HepG2 (cell line): ENCODE measurements around the gene FKTN.
"Not testable (repeated sequence)": the region's sequence is repeated elsewhere in the genome, so short reads cannot be mapped to it uniquely, and the experiment has no call there.

Source experiments
- EZH2 ChIP-seq: conservative IDR thresholded peaks from 2 replicates; pipeline ENCODE4 v1.6.1; 2012; ENCODE audit warnings: mild to moderate bottlenecking, low read depth, low read length, moderate library complexity
- MED13 ChIP-seq: sonication (generic); formaldehyde crosslinking; IDR thresholded peaks from 2 replicates; pipeline ENCODE4 v1.5.0; 2020; ENCODE audit warnings: missing genetic modification reagents
- NCOA1 ChIP-seq: sonication (generic); formaldehyde crosslinking; IDR thresholded peaks from 2 replicates; pipeline ENCODE4 v1.9.0; 2021; ENCODE audit warnings: missing genetic modification reagents
- NFE2 ChIP-seq: sonication (generic); formaldehyde crosslinking; IDR thresholded peaks from 2 replicates; pipeline ENCODE4 v1.4.0; 2020; ENCODE audit warnings: missing genetic modification reagents
- NR2C2 ChIP-seq: sonication (generic); formaldehyde crosslinking; IDR thresholded peaks from 2 replicates; pipeline ENCODE4 v1.4.0; 2020; ENCODE audit warnings: missing genetic modification reagents, mild to moderate bottlenecking, moderate library complexity, borderline replicate concordance
- POLR2A ChIP-seq, 2 experiments: IDR thresholded peaks; 2 replicates each; pipeline ENCODE4 v1.6.1; 2011; ENCODE audit warnings: low read depth in 2 of 2, low read length in 2 of 2, mild to moderate bottlenecking in 1 of 2, moderate library complexity in 1 of 2; ENCODE audit not compliant: insufficient read depth in 1 of 2
- POLR2AphosphoS5 ChIP-seq: IDR thresholded peaks from 2 replicates; pipeline ENCODE4 v1.6.1; 2012; ENCODE audit warnings: low read depth, low read length
- SNAI1 ChIP-seq: sonication (generic); formaldehyde crosslinking; IDR thresholded peaks from 2 replicates; pipeline ENCODE4 v1.5.0; 2020; ENCODE audit warnings: mild to moderate bottlenecking, missing genetic modification reagents, borderline replicate concordance
- TAF1 ChIP-seq: sonication (generic); formaldehyde crosslinking; IDR thresholded peaks from 2 replicates; pipeline ENCODE4 v1.4.0; 2020; ENCODE audit warnings: missing genetic modification reagents
- TP53 ChIP-seq: sonication (generic); formaldehyde crosslinking; conservative IDR thresholded peaks from 2 replicates; pipeline ENCODE4 v1.4.0; 2020; ENCODE audit warnings: missing genetic modification reagents
- ZFP36L1 ChIP-seq: sonication (generic); formaldehyde crosslinking; IDR thresholded peaks from 2 replicates; pipeline ENCODE4 v1.8.0; 2022; ENCODE audit warnings: mild to moderate bottlenecking, missing genetic modification reagents, moderate library complexity
- ZNF598 ChIP-seq: sonication (generic); formaldehyde crosslinking; IDR thresholded peaks from 2 replicates; pipeline ENCODE4 v1.5.1; 2020; ENCODE audit warnings: mild to moderate bottlenecking, missing genetic modification reagents, borderline replicate concordance
- TF ChIP-seq, protein P1 (sequence below), 2 experiments: IDR thresholded peaks; 2 replicates each; pipeline ENCODE4 v1.6.1; 2011 to 2012; ENCODE audit warnings: low read length in 2 of 2, borderline replicate concordance in 1 of 2, low read depth in 1 of 2, mild to moderate bottlenecking in 1 of 2, moderate library complexity in 1 of 2
- TF ChIP-seq, protein P2 (sequence below): sonication (generic); formaldehyde crosslinking; conservative IDR thresholded peaks from 2 replicates; pipeline ENCODE4 v1.8.1; 2023; ENCODE audit warnings: missing genetic modification reagents

DNA sequence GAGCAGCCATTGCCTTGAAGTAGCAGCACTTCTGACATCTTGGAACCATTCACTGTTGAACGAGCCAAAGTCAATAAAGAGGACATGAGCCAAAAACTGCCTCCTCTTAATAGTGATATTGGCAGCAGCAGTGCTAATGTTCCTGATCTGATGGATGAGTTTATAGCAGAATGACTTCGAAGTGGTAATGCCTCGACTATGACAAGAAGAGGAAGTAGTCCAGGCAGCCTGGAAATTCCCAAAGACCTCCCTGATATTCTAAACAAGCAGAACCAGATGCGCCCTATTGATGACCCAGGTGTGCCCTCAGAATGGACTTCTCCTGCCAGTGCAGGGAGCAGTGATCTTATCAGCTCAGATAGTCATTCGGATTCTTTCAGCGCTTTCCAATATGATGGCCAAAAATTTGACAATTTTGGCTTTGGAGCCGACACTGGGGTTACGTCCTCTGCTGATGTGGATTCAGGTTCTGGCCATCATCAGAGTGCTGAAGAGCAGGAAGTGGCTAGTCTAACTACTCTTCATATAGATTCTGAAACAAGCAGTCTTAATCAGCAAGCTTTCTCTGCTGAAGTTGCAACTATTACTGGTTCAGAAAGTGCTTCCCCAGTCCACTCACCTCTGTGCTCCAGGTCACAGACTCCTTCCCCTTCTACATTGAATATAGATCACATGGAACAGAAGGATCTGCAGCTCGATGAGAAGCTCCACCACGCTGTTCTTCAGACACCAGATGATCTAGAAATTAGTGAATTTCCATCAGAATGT lies 35.1 kb upstream of the FKTN start:
- not testable (repeated sequence) for TF ChIP-seq ZFP36L1; TP53 (CRISPR knock-in tag); NCOA1 (CRISPR knock-in tag); POLR2AphosphoS5; MED13 (CRISPR knock-in tag); NR2C2; POLR2A (IDR thresholded peaks at IDR 0.05; ENCODE audit: insufficient read depth in 1 of 2, low read depth in 2 of 2, low read length in 2 of 2); EZH2; NFE2; ZNF598 (CRISPR knock-in tag); TAF1; SNAI1
- TF ChIP-seq, protein P1, sequence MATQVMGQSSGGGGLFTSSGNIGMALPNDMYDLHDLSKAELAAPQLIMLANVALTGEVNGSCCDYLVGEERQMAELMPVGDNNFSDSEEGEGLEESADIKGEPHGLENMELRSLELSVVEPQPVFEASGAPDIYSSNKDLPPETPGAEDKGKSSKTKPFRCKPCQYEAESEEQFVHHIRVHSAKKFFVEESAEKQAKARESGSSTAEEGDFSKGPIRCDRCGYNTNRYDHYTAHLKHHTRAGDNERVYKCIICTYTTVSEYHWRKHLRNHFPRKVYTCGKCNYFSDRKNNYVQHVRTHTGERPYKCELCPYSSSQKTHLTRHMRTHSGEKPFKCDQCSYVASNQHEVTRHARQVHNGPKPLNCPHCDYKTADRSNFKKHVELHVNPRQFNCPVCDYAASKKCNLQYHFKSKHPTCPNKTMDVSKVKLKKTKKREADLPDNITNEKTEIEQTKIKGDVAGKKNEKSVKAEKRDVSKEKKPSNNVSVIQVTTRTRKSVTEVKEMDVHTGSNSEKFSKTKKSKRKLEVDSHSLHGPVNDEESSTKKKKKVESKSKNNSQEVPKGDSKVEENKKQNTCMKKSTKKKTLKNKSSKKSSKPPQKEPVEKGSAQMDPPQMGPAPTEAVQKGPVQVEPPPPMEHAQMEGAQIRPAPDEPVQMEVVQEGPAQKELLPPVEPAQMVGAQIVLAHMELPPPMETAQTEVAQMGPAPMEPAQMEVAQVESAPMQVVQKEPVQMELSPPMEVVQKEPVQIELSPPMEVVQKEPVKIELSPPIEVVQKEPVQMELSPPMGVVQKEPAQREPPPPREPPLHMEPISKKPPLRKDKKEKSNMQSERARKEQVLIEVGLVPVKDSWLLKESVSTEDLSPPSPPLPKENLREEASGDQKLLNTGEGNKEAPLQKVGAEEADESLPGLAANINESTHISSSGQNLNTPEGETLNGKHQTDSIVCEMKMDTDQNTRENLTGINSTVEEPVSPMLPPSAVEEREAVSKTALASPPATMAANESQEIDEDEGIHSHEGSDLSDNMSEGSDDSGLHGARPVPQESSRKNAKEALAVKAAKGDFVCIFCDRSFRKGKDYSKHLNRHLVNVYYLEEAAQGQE (IDR thresholded peaks at IDR 0.05; ENCODE audit: borderline replicate concordance in 1 of 2, low read depth in 1 of 2, low read length in 2 of 2) = not testable (repeated sequence)
- TF ChIP-seq, protein P2, sequence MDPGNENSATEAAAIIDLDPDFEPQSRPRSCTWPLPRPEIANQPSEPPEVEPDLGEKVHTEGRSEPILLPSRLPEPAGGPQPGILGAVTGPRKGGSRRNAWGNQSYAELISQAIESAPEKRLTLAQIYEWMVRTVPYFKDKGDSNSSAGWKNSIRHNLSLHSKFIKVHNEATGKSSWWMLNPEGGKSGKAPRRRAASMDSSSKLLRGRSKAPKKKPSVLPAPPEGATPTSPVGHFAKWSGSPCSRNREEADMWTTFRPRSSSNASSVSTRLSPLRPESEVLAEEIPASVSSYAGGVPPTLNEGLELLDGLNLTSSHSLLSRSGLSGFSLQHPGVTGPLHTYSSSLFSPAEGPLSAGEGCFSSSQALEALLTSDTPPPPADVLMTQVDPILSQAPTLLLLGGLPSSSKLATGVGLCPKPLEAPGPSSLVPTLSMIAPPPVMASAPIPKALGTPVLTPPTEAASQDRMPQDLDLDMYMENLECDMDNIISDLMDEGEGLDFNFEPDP (CRISPR knock-in tag) = not testable (repeated sequence)
